Esophagus muscularis mucosa (tissue), 4 donors: Measurements from ENCODE around the gene ITPKB. TPM values are rescaled to one million over a fixed set of nuclear protein-coding genes. Genes with fewer than 3 reads are reported as not detected.
A peak's percentile ranks its signal among the peaks of the same experiment; 100 is the strongest.

Source experiments
- DNase-seq: peaks from one replicate; pipeline ENCODE4 v3.0.0-alpha.2; 2017; ENCODE audit errors: extremely low spot score
- H3K27ac ChIP-seq, 4 donors: fragments of 200-600 bp; sonication (generic); replicated peaks in 1 of 4; 1 replicate in 3 of 4; 2 replicates in 1 of 4; pipeline ENCODE4 v1.5.1; 2016 to 2019; ENCODE audit warnings: mild to moderate bottlenecking in 1 of 4
- H3K27me3 ChIP-seq, 4 donors: fragments of 200-600 bp; sonication (generic); one replicate each; pipeline versions ENCODE4 v1.5.1 to v1.6.0; 2016 to 2019
- H3K36me3 ChIP-seq, 4 donors: fragments of 200-600 bp; sonication (generic); one replicate each; pipeline ENCODE4 v1.5.1; 2016 to 2019
- H3K4me1 ChIP-seq, 4 donors: fragments of 200-600 bp; sonication (generic); one replicate each; pipeline ENCODE4 v1.5.1; 2016 to 2019
- H3K4me3 ChIP-seq, 4 donors: fragments of 200-600 bp; sonication (generic); 1 replicate in 2 of 4; 2 replicates in 2 of 4; pipeline ENCODE4 v1.5.1; 2016 to 2019; ENCODE audit warnings: mild to moderate bottlenecking in 4 of 4, moderate library complexity in 1 of 4
- H3K9me3 ChIP-seq, 4 donors: fragments of 200-600 bp; sonication (generic); 1 replicate in 3 of 4; 2 replicates in 1 of 4; pipeline ENCODE4 v1.5.1; 2016 to 2019
- CTCF ChIP-seq, 3 experiments: fragments of 200-600 bp in 2 of 3; fragments of 450-650 bp in 1 of 3; sonication (generic) in 2 of 3; IDR thresholded peaks; one replicate each; pipeline ENCODE4 v1.5.1; 2017 to 2019; ENCODE audit warnings: antibody characterized with exemption in 3 of 3, mild to moderate bottlenecking in 2 of 3, moderate library complexity in 1 of 3
- EP300 ChIP-seq: sonication (generic); formaldehyde crosslinking; IDR thresholded peaks from one replicate; pipeline ENCODE4 v1.6.1; 2017; ENCODE audit warnings: antibody characterized with exemption
- POLR2A ChIP-seq: fragments of 450-650 bp; IDR thresholded peaks from one replicate; pipeline ENCODE4 v1.6.1; 2017; ENCODE audit warnings: antibody characterized with exemption, moderate library complexity, mild to moderate bottlenecking, low read depth
- POLR2AphosphoS5 ChIP-seq, 2 donors: sonication (generic); formaldehyde crosslinking; IDR thresholded peaks; one replicate each; pipeline ENCODE4 v1.6.1; 2017; ENCODE audit warnings: antibody characterized with exemption in 2 of 2
- WGBS: methylation state at CpG from one replicate; pipeline ENCODE4 v1.1.5; 2018; 5-methylcytosine and 5-hydroxymethylcytosine counted together
- intact Hi-C: fragments of 100-400 bp; cut with DNase I; formaldehyde crosslinking; loops from one replicate; pipeline ENCODE4 v1.15.1; 2023
- total RNA-seq, 4 donors: library from RNA; depleted of rRNA; stranded (reverse); fragments of >200 nt; gene quantifications; one replicate each; pipeline versions ENCODE4 v1.1.0 to v1.2.1, GENCODE V29; 2016

Gene ITPKB
- total RNA-seq, 4 donors from 2014 or later, result 71.1 to 156 (median 116) TPM

DNA sequence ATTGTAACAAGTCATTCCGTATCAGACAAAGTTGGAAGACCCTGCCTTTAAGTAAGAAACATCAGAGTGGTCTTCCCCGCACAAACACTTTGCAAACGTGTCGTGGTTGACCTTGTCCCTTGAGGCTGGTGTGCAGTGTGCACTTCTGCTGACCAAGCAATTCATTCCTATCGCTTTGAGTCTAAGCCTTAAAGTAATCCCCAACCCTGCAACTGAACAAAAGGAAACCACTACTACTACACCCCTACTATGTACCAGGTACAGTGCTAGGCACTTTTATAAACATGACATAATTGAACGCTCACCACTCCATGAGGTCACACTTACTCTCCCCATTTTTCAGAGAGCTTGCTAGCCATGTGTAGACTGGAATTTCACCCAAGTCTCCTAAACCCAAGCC lies 10.6 kb downstream of the ITPKB start:
- Histone ChIP-seq H3K4me1 (peaks cover 44 to 100% (median 99%) of the 10 kb centered on the region in 4 donors), H3K27ac (peak overlapping the region in 3 of 4 donors; percentile 97 to 98 (median 98)), H3K36me3 (peaks cover 0 to 8% (median 0%) of the 10 kb centered on the region in 4 donors), H3K4me3 (no peak overlapping the region), H3K27me3 (no peaks in the 10 kb centered on the region), H3K9me3 (no peaks in the 10 kb centered on the region)
- intact Hi-C loops, result no loop called here
- no peak for TF ChIP-seq EP300
- TF ChIP-seq POLR2A, result no peak
- no peak for TF ChIP-seq CTCF (IDR thresholded peaks at IDR 0.05)
- no peak for TF ChIP-seq POLR2AphosphoS5 (IDR thresholded peaks at IDR 0.05)
- DNase-seq, result no peak
- 61% methylated on average over 6 of the region's 6 CpGs for WGBS

DNA sequence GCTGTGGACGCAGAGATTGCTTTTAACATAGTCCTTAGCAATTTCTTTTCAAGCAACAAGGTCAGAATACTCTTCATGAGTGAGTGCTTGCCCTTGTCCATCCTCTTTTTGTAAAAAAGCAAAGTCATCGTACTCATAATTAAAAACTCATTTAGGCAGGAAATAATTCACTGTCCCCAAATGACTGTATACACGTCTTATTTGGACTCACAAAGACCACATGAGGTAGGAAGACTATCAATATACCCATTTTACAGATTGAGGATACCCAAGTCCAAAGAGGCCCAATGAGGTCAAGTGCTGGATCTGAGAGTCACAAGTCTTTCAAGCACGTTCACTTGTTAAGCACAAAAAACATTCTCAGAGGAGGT lies 13.2 kb downstream of the ITPKB start:
- H3K27ac ChIP-seq, result peak overlapping the region in 3 of 4 donors; percentile 97 to 98 (median 98)
- WGBS, result 63% methylated on average over 4 of the region's 4 CpGs

DNA sequence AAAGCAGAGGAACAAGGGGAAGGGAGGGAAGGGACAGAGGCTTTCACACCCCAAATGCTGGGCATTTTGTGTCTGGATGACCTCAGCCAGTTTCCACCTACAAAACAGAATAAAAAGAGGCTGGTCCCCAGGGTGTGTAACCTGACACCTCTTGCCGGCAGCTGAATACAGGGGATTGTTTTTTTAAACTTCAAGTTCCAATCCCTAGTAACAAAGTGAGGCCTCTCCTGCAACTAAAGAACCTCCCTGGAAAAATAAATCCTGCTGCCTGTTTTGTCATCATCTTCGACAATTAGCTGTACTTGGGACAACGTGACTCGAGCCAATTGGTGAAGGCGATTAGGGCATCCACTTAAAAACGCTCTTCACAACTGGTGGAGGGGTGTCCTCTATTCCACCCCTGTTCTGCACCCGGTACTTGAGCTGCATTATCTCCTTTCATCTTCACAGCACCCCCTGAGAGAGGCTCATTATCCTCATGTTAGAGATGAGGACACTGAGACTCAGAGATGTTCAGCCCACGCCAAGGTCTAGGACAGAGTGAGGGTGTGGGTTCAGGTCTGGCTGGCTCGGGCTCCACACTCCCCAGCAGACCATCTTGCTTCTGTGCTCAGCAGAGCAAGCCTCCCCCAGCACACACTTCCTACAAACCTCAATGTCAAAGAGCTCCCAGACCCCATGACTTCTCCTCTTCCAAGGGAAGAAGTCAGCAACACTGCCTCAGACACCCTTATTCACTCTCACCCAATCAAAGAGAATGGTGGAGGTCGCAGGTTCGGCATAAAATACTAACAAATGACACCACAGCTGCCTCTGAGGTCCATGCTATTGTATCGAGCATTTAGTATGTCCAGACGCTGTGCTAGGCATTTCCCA lies 15.2 kb downstream of the ITPKB start:
- no peaks in the 10 kb centered on the region for H3K9me3 ChIP-seq
- H3K36me3 ChIP-seq, result peaks cover 0 to 12% (median 4%) of the 10 kb centered on the region in 4 donors
- peaks cover 45 to 99% (median 93%) of the 10 kb centered on the region in 4 donors for H3K4me1 ChIP-seq
- peak overlapping the region in 1 of 4 donors; percentile 12 for H3K4me3 ChIP-seq
- intact Hi-C loops, result no loop called here
- H3K27me3 ChIP-seq, result no peaks in the 10 kb centered on the region
- H3K27ac ChIP-seq, result peak overlapping the region in 3 of 4 donors; percentile 97 to 98 (median 98)
- TF ChIP-seq POLR2A, result no peak
- TF ChIP-seq POLR2AphosphoS5 (IDR thresholded peaks at IDR 0.05), result peak; percentile 34 to 40
- 32% methylated on average over 11 of the region's 13 CpGs for WGBS
- DNase-seq, result no peak

More for the DNA sequence above, 13.2 kb downstream of the ITPKB start:
- no peak for TF ChIP-seq CTCF (IDR thresholded peaks at IDR 0.05)
- TF ChIP-seq POLR2A, result no peak
- TF ChIP-seq POLR2AphosphoS5 (IDR thresholded peaks at IDR 0.05), result no peak
- TF ChIP-seq EP300, result no peak
- no peak for DNase-seq
- peaks cover 0 to 12% (median 4%) of the 10 kb centered on the region in 4 donors for H3K36me3 ChIP-seq
- intact Hi-C loops, result no loop called here
- no peaks in the 10 kb centered on the region for H3K9me3 ChIP-seq
- peaks cover 57 to 99% (median 93%) of the 10 kb centered on the region in 4 donors for H3K4me1 ChIP-seq
- no peaks in the 10 kb centered on the region for H3K27me3 ChIP-seq
- peak overlapping the region in 1 of 4 donors; percentile 2 for H3K4me3 ChIP-seq

DNA sequence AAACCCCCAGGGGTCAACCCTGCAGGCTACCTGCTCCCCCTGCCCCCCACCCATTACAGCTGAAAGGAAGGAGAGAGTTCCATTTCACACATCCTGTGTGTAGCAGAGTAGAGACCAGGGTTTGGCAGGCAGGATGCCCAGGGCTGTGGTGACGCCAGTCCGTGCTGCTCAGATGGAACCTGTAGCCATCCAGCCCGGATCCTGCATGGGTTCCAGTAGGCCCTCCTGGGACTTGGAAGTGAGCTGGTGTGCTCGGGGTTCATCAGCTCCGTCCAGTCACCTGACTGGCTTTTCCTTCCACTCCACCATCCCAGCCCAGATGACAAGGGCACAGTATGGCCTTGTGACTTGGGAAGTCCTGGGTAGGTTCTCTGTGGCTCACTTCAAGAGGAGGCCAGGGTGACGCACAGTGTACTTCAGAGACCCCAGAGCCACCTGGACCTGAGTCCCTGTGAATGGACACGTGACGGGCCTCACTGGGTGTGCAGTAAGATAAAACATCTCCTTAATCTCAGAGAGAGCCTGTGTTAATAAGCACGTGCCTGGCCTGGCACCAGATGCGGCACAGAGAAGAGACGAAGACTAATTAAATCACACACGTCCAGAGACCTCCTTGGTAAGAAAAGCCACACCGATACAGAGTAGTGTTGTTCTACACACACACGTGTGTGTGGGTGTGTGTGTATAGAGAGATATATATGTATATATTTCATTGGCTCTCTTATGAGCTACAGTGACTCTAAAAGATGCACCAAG lies 16.0 kb downstream of the ITPKB start:
- no peak overlapping the region for H3K4me3 ChIP-seq
- H3K27ac ChIP-seq, result peak overlapping the region in 3 of 4 donors; percentile 97 to 98 (median 98)
- H3K36me3 ChIP-seq, result peaks cover 0 to 12% (median 4%) of the 10 kb centered on the region in 4 donors
- intact Hi-C loops, result no loop called here
- peaks cover 41 to 99% (median 93%) of the 10 kb centered on the region in 4 donors for H3K4me1 ChIP-seq
- H3K27me3 ChIP-seq, result no peaks in the 10 kb centered on the region
- DNase-seq, result no peak
- no peaks in the 10 kb centered on the region for H3K9me3 ChIP-seq
- WGBS, result 45% methylated on average over 14 of the region's 14 CpGs
- no peak for TF ChIP-seq POLR2AphosphoS5 (IDR thresholded peaks at IDR 0.05)
- no peak for TF ChIP-seq POLR2A
- TF ChIP-seq EP300, result no peak
- TF ChIP-seq CTCF (IDR thresholded peaks at IDR 0.05), result no peak
